Suppressor macrophage treated with lipopolysaccharide for 1 hour (primary cell): ENCODE data around the gene SNX13.

Source experiments
- DNase-seq, 3 donors: peaks; one replicate each; pipeline ENCODE4 v3.0.0-alpha.2; 2020 to 2022

Gene SNX13, protein sequence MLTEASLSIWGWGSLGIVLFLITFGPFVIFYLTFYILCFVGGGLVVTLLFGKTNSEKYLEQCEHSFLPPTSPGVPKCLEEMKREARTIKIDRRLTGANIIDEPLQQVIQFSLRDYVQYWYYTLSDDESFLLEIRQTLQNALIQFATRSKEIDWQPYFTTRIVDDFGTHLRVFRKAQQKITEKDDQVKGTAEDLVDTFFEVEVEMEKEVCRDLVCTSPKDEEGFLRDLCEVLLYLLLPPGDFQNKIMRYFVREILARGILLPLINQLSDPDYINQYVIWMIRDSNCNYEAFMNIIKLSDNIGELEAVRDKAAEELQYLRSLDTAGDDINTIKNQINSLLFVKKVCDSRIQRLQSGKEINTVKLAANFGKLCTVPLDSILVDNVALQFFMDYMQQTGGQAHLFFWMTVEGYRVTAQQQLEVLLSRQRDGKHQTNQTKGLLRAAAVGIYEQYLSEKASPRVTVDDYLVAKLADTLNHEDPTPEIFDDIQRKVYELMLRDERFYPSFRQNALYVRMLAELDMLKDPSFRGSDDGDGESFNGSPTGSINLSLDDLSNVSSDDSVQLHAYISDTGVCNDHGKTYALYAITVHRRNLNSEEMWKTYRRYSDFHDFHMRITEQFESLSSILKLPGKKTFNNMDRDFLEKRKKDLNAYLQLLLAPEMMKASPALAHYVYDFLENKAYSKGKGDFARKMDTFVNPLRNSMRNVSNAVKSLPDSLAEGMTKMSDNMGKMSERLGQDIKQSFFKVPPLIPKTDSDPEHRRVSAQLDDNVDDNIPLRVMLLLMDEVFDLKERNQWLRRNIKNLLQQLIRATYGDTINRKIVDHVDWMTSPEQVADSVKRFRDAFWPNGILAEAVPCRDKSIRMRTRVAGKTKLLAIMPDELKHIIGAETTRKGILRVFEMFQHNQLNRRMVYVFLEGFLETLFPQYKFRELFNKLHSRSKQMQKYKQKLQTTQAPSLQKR

DNA sequence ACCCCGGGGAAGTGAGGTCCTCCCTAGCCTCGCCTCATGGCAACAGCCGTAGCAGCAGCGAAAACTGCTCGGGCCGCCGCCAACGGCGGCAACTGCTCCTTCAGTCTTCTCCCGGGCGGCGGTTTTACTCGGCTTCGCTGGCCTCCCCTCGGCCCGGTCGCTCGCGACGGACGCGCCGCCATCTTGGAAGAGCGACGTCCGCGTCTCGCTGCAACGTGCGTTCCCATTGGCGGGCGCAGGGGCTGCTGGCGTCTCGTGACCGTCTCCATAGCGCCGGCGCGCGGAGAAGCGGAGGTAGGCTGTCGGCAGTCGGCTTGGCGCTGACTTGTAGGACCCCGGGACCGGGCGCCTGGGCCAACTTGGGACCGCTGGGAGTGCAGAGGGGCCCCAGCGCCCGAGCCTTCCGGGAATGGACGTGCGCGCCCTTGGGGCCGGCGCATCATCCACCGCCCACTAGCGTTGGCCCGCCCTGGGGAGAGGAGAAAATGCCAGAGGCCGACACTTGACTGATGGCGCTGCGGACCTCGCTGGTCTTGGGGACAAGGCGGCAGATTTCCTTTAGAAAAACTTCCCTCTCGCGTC lies at the start of gene SNX13:
Gene SNX13, minus strand, starts transcription at position 193 of the 582 bp plus-strand sequence. CDS start 199 bp downstream, outside the sequence.
- peak; percentile 96 to 97 (median 97) for DNase-seq

DNA sequence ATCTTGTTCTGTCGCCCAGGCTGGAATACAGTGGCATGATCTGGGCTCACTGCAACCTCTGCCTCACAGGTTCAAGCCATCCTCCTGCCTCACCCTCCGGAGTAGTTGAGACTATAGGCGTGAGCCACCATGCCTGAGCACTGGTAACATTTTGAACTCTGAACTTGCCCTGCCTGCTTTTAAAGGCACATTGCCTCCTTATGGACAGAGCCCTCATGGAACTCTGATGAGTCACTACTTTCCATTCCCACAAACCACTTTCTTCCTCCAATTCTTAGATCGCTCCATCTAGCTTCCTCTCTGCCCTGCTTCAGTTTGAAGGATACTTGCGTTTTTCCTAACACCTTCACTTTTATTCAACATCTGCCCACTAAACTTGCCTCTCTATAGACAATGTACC lies 49.3 kb upstream of the SNX13 start:
- DNase-seq = peak; percentile 35 to 53 (median 44)

DNA sequence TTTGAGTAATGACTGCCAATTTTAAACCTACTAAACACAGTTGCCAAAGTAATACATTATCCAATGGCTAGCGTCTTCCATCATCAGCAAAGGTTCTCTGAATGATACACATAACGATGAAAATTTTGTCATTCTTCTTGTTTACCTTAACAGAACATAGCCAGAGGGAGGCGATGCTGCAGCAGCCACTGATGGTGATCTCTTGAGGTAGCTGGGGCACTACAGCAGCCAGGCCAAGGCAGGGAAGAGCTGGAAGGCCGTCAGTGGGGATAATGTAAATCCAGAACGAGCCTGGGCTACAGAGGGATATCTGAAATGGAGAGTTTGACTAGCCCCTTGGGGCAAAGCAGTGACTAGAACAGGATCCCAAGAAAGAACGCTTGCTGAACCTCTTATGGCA lies 48.6 kb upstream of the SNX13 start:
- no peak for DNase-seq

DNA sequence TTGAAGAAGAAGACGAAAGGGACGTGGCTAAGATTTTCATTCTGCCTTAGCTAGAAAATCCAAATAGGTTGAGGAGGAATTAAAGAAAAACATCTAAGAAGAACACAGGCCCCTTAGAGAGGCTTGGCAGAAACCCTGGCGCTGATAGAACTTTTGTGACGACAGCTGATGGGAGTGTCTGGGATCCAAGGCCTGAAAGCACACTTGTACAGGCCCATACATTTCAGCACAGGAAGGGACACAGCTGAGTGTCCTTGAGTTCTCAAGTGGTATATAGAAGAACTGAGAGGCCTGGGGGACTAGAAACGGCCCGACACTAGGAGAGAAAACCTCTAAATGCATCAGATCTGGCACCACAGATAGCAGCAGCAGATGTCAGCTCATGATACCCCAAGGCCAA lies 47.8 kb upstream of the SNX13 start:
- no peak for DNase-seq

DNA sequence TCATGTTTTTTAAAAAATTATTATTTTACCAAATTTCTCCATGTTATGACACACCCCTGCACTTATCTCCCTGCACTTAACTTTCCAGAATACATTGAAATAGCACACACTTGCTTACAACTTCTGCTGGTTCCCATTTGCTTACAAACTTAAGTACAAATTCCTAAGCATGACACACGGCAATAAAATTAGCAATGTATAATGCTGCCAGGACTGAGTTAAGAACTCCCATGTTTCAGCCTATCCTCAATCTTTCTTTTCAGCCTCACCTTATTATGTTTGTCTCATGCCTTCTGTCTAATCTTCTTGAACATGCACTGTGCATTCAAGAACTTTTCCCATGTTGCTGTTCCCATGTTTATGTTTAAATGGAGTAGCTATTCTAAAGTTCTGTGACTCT lies 46.6 kb upstream of the SNX13 start:
- no peak for DNase-seq

DNA sequence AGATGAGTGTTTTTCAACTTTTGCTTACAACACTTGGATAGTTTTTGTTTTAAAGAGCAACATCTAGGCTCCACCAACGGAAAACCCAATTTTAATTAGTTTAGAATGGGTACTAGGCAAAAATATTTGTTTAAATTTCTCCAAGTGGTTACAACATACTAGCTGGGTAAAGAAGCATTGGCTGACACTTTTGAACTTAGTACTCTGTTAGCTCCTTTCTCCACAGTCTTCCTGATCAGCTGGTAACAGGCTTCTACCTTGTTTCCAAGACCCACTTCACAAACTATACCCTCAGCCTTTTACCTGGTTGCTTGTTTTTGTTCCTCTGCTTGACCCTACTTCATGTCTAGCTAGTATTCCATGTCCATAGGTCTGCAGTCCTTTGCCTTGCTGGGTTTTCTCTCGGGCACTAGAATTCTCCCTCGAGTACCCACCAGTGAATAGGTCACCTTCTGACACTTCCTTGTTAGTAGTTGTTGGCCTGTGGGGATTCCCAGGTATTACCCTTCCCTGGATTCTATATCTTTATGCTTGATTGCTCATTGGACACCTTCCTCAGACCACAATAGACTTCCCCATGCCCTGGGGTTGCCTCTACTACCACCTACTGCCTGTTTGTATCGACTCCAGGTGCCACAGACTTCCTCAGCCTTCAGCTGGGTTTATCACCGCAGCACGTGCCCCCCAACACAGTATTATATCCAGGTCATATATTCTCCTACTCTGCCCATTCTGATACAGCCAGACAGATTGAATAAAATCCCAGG lies 45.4 kb upstream of the SNX13 start:
- peak in 1 of 3 donors; percentile 12 for DNase-seq

DNA sequence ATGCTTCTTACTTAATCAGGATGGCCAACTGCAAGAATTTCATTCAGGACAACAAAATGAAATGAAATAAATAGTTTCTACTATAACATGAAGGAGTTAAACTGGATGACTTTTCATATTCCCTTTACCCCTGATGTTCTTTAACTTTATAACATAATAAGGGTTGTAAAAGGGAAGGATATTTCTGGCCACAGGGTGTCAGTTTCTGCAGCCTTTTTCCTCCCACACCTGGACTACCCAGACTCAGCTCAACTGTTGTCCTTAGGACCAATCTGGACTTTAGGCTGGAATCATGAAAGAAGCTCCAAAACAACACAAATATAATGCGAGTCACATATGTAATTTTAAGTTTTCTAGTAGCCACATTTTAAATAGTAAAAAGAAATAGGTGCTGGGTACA lies 44.0 kb upstream of the SNX13 start:
- peak in 1 of 3 donors; percentile 18 for DNase-seq

DNA sequence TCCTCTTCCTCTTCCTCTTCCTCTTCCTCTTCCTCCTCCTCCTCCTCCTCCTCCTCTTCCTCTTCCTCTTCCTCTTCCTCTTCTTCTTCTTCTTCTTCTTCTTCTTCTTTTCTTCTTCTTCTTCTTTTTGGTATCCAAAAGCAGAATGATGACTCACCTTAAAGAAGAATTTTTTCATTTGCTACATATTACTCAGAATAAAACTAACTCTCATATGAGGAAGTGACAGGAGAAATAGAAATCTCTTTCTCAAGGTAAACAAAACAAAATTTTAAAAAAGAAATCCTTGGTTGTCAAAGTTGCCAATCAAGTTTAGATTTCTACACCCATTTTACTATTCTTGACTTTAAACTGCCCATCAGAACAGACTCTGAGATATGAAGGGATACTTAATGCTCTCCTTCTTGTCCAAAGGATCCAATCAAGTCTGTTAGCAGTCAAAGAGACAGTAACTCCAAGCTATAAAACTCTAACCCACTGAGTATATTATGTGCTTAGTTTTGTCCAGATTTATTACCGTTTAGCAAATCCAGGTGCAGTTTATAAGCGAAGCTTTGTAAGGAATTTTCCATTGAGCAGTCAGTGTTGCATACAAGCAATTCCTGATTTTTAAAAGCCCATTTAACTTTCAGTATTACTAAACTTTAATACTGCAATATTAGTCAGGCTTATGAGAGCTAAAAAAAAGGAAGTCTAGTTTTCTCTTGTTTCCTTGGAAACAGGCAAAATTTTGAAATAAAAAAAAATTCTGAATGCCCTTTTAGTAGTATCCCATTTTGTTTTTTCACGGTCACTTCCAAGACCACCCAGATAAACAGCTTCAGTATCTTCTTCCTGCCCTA lies 43.1 kb upstream of the SNX13 start:
- peak; percentile 37 to 86 (median 81) for DNase-seq

DNA sequence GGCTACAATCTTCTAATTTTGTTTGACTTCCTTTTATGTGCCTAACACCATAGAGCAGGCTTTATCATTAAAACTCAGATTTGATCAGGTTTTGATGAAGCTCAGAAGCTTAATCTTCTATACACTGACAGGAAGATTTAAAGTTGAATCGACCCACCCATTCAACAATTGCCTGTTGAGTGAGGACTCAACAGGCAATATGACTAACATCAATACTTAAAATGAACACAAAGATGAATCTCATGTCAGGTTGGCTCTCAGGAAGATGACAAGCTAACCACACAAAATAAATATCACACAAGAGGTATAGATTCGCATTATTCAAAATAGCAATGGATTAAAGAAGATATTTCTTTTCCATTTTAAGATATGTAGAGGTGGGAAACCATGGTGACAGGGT lies 36.7 kb upstream of the SNX13 start:
- no peak for DNase-seq

DNA sequence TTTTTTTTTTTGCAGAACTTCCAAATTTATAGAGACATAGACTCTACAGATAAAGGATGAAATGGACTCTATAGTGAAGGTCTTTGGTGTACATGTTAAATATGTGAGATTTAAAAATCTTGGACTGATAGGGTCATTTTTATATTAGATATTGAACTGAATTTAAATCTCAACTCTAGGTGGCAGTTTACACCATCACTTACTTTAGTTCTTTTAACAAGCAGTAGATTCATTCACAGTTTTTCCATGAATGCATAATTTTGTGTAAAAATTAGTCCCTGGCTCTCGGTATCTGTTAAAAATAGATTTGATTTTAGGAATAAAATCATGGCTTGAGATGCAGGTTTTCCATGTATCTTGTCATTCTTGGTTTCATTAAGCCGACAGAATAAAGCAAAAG lies 31.1 kb upstream of the SNX13 start:
- no peak for DNase-seq

DNA sequence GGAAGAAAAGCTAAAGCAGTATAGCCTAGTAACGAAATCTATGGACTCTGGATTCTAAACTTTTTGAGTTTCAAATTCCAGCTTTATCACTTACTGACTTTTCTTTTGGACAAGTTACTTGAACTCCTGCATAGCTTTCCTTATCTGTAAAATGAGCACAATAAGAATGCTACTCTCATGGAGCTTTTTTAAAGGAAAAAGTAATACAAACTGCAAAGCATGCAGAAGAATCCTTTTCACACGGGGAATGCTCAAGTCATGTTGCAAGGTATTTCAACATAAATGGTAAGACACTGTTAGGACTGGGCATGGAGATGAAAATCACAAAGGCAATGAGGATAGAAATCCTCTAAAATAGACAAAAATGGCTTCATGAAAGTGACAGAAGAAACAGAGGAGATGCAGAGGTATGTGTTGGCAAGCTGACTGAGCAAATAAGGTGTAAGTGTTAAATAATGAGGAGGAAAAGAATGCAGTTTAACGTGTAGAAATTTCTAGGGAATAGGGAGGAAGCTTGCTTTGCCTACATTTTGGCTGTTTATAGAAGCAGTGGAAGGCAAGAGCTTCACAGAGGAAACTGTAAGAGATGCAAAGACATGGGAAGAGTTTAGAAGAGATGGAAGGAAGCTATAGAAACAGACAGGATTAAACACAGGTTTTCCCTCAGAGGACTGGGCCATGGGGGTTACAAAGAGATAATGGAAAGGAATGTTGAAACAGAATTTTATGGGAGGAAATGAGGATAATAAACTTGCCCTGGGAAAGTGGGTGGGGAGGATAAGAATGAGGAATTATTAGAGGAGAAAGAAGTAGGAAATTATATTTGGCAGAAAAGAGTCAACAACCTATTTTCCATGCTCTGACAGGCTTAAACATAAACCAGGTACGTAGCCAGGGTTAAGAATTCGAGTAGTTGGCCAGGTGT lies 28.8 kb upstream of the SNX13 start:
- DNase-seq = no peak

DNA sequence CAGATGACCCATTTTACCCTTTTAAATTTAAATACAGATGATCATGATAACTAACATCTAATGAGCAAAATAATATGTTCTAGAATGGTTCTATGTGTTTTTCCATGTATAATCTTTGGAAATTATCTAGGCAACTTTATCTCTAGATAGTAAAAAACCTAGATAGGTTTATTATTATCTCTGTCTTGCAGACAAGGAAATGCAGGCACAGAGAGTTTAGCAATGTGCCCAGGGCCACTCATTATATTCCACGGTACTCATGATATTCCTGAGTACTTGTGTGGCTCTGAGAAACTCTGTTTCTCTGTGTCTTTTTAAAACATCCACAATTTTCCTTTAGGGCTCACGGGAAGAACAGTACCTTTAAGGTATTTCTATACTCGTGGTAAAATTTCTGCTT lies 26.4 kb upstream of the SNX13 start:
- no peak for DNase-seq

DNA sequence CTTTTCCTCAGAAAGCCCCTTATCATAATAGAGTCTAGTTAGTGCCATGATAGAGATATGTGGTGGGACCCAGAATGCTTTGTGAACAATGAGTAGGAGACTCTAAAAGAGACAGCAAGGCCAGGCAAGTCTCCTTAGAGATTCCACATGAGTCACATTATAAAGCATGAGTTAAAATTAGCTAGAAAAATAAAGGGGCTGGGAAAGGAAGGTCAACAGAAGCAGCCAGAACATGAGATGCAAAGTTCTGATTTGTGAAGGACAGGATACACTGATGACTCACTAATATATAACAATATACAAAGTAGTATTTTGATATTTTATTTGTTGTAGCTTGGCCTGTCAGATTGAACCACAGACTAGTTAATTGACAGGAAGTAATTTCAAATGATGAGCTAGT lies 25.3 kb upstream of the SNX13 start:
- DNase-seq = no peak

DNA sequence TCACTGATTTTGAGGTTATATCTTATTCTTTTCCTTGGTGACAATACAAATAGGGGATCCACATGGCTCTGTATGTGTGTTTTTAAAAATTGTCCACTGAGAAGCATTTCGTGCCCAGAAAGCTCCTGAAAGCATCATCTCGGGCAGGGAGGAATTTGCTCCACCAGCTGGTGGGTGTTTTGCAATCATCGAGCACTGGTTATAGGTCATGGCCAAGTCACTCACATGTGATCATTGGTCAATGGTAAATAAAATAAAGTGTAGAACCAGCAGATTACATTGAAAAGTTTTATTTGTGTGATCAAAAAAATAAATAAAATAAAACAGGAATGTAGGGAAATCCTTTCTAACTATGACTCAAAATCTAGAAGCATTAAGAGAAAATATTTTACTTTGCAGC lies 23.0 kb upstream of the SNX13 start:
- peak; percentile 43 to 62 (median 46) for DNase-seq

DNA sequence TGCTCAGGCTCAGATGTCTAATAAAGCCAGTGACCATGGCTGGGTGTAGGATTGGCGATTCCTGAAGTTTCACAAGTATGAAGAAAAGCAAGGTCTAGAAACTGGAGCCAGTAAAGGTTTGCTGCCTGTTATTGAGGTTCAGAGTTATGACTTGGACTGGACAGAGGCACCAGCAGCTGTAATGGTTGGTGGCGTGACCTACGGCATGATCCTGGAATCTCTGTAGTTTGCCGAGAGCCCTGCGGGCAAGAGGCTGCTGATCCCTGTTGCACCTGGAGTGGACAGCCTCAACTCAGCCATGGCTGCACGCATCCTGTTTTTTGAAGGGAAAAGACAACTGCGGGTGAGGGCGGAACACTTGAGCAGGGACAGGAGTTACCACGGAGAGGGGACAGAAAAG lies 22.4 kb upstream of the SNX13 start:
- DNase-seq = no peak

DNA sequence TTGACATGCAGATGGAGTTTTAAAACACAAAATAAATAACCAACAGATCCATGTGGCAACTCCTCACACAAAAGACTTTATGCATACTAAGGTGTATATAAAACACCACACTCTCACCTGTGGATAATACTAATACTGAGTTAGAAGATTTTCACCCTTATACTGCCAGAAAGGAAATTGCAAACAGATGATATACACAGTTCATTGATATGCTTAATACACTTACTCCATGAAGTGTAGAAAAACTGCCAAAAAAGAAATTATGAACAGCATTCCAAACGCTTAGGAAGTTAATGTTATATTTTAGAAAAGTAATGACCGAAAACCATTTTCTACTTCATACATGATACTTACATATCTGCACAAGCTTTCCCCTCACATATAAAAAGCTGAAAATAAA lies 17.6 kb upstream of the SNX13 start:
- DNase-seq = no peak

DNA sequence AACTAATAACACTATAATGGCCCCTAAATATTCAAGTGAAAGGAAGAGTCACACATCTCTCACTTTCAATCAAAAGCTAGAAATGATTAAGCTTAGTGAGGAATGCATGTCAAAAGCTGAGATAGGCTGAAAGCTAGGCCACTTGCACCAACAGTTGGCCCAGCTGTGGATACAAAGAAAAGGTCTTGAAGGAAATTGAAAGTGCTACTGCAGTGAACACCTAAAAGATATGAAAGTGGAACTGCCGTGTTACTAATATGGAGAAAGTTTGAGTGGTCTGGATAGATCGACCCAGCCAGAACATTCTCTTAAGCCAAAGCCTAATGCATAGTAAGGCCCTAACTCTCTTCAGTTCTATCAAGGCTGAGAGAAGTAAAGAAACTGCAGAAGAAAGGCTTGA lies 12.1 kb upstream of the SNX13 start:
- DNase-seq = no peak

DNA sequence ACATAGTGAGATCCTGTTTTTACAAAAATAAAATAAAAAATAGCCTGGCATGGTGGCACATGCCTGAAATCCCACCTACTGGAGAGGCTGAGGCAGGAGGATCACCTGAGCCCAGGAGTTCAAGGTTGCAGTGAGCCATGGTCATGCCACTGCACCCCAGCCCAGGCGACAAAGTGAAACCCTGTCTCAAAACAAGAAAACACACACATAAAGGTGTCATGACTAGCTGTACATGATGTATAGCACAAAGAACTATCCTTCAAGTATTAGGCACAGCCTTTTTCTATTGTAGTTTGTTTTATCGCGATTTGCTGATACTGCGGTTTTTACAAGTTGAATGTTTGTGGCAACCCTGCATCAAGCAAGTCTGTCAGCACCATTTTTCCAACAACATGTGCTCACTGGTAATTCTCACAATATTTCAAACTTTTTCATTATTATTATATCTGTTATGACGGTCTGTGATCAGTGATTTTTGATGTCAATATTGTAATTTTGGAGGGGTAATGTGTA lies 11.5 kb upstream of the SNX13 start:
- no peak for DNase-seq

DNA sequence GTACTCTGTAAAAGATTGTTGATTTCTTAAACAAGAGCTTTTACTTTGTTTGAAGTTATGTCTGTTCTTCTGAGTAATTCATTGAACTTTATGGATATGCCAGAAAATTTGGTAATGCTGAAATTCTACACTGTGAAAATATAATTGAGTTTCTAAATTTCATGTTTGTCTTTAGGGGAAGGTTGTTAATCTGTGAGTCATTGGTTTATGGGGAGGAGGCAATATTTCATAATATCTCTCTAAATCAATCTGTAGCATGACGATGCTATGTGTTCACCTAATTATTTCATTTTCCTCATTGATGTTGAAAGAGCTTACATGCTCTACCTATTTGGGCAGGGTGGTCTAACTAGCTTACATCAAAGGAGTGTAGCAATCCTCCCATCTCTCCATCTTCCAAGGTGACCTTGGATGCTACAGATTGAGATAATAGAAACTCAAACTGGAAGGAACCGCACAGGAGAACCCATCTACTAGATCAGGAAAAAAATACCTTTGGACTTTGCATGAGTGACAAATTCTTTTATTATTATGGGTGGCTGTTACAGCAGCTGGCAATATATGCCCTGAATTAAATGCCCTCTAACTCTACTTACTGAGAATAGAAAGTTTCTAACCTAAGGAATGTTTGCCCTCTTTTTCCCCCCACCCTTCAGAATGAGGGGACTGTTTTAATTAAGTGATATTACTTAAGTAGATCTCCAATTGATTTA lies 8.4 kb upstream of the SNX13 start:
- peak in 2 of 3 donors; percentile 34 to 47 for DNase-seq

DNA sequence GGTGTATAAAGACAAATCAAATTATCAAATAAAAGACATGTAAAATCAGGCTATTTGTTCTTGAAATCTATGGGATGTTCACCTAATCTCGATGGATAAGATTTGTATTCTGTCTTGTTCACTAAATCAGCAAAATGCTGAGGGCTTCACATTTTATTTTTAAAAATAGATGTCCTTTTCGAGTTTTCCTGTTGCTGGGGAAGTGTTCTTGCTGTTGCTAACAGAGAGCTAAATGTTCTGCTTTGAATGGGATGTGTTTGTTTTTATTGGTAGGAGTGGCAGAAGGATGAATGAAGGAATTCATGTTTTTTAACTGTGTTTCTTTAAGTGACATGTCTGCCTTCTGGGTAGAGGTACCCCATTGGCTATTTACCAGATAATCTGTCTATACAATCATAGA lies 7.3 kb upstream of the SNX13 start:
- peak in 1 of 3 donors; percentile 31 for DNase-seq
